Measurements from ENCODE around the gene IPCEF1. TPM values are rescaled to one million over a fixed set of nuclear protein-coding genes. Genes with fewer than 3 reads are reported as not detected.

IPCEF1 gene
- total and polyA plus RNA-seq, 2 of the 4 experiments (the other 2 are of a cell fraction): under 0.01 to 0.03 TPM

- no peak for TF ChIP-seq USF2 (IDR thresholded peaks at IDR 0.05; ENCODE audit: low read depth, low read length)
These were observed 76.1 kb downstream of the IPCEF1 start (continued) for GRCh38 chr6:154280521-154280920.

GRCh38 chr6:154277629-154278017, 79.0 kb downstream of the IPCEF1 start:
- Histone ChIP-seq H4K8ac (ENCODE audit: low read depth in 2 of 2, low read length in 2 of 2) (no peak overlapping the region), H2AFZ (replicated peaks; ENCODE audit: low read length, poor library complexity) (peak overlapping the region; percentile 73), H3K18ac (ENCODE audit: low read depth, low read length) (no peak overlapping the region), H4K91ac (ENCODE audit: insufficient read depth, low read depth, low read length) (peak overlapping the region; percentile 35; the same call in 1 of the 2 replicates), H3K56ac (ENCODE audit: extremely low read depth, insufficient read depth, low read length) (no peak overlapping the region), H3K4me3 (ENCODE audit: insufficient read depth, low read depth, low read length) (no peak overlapping the region), H3K27ac (ENCODE audit: insufficient read depth, low read length) (no peak overlapping the region), H3K9ac (ENCODE audit: low read depth, low read length) (no peak overlapping the region), H2BK120ac (ENCODE audit: low read depth, low read length) (no peak overlapping the region), H2BK20ac (ENCODE audit: low read depth, low read length) (no peak overlapping the region), H2BK5ac (ENCODE audit: low read depth, low read length, poor library complexity, severe bottlenecking) (no peak overlapping the region), H4K5ac (ENCODE audit: low read depth, low read length) (no peak overlapping the region), H3K27me3 (ENCODE audit: control insufficient read depth, insufficient read depth, low read length) (no peaks in the 10 kb centered on the region), H3K79me1 (ENCODE audit: low read depth in 1 of 2, low read length in 2 of 2) (no peaks in the 10 kb centered on the region), H2BK15ac (ENCODE audit: low read depth, low read length) (no peak overlapping the region), H3K9me1 (ENCODE audit: insufficient read depth, low read length) (no peaks in the 10 kb centered on the region), H2AK5ac (ENCODE audit: low read depth, low read length) (no peak overlapping the region), H2AK9ac (replicated peaks; ENCODE audit: low read depth, low read length, poor library complexity) (no peak overlapping the region), H4K20me1 (ENCODE audit: insufficient read depth, low read length) (no peaks in the 10 kb centered on the region), H3K23ac (ENCODE audit: low read depth, low read length) (no peak overlapping the region), H3K4me2 (ENCODE audit: low read depth, low read length) (no peak overlapping the region), H3K9me3 (ENCODE audit: control insufficient read depth, insufficient read depth, low read length) (no peaks in the 10 kb centered on the region), H3K4ac (ENCODE audit: low read depth, low read length) (peak overlapping the region; percentile 39; the same call in 1 of the 2 replicates), H3K4me1 (ENCODE audit: control insufficient read depth, insufficient read depth, low read length) (peaks cover 3% of the 10 kb centered on the region), H3K36me3 (ENCODE audit: control insufficient read depth, insufficient read depth, low read length) (no peaks in the 10 kb centered on the region), H3K14ac (replicated peaks; ENCODE audit: low read depth, low read length) (no peak overlapping the region)
- WGBS, 2 experiments (ENCODE audit: extremely low coverage in 2 of 2, insufficient read length in 1 of 2): 60% methylated on average over 2 of the region's 7 CpGs; no CpG with 5 or more reads in 1 of the 2 experiments
- no TSS peak for BruUV-seq (replicated peaks)
- POLR2A ChIA-PET (ENCODE audit: unreplicated experiment): interaction anchor here (0.5 kb wide), 1 partner anchor 12 kb away, joined by 11 read pairs; no protein-coding TSS in a partner anchor
- DNase-seq (no peak), ATAC-seq (ENCODE audit: low read depth) (no peak)
- in situ Hi-C loops (cut with MboI; ENCODE audit: low sequenced_read_pairs) (no loop called here), dilution Hi-C loops (cut with HindIII; ENCODE audit: low sequenced_read_pairs, unreplicated experiment) (no loop called here), intact Hi-C loops (cut with micrococcal nuclease) (loop anchor here (1.0 to 5.0 kb wide), 2 partner anchors 123 to 125 kb away; no protein-coding TSS in a partner anchor)
- no peak for TF ChIP-seq FOS (IDR thresholded peaks at IDR 0.05; ENCODE audit: low read depth, low read length)
- TF ChIP-seq RCOR1 (IDR thresholded peaks at IDR 0.05; ENCODE audit: insufficient replicate concordance, low read length): no peak
- TF ChIP-seq MAZ (IDR thresholded peaks at IDR 0.05; ENCODE audit: borderline replicate concordance, low read depth, low read length): no peak
- TF ChIP-seq RAD21 (IDR thresholded peaks at IDR 0.05; ENCODE audit: low read length): no peak
- CTCF ChIA-PET: interaction anchor here (0.6 to 2.2 kb wide), 13 partner anchors 8 to 217 kb away, joined by 3 to 10 read pairs (median 4); no protein-coding TSS in a partner anchor
